Activated CD4-positive, alpha-beta T cell treated with anti-CD3 and anti-CD28 coated beads for 4 hours (primary cell): ENCODE data around the gene ODAD3.

ENCODE experiments used
- DNase-seq, 2 donors: peaks; one replicate each; pipeline ENCODE4 v3.0.0-alpha.2; 2020

ODAD3 gene

DNA sequence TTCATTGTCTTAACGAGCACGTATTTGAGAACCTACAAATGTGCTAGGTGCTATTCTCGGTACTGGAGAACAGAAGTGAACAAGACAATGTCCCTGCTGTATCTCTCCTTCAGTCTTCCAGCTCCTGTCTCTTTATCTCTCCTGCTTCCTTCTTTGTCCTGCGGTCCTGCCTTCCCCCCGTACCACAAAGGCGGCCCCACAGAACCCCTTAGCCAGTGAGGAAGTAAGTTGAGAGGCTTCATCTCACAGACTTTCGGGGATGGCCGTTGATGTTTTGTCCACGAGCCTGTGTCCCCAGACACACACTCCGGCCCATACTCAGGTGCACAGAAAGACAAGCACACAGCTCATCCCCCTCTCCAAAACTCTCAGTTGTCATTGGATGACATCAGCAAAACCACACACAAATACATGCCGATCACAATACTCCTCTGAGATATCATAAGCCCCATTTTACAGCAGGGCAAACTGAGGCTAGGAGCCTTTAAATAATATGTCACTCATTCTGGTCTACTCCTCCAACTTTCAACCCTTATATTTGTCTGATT lies 61.0 kb downstream of the ODAD3 start:
- DNase-seq, result no peak

DNA sequence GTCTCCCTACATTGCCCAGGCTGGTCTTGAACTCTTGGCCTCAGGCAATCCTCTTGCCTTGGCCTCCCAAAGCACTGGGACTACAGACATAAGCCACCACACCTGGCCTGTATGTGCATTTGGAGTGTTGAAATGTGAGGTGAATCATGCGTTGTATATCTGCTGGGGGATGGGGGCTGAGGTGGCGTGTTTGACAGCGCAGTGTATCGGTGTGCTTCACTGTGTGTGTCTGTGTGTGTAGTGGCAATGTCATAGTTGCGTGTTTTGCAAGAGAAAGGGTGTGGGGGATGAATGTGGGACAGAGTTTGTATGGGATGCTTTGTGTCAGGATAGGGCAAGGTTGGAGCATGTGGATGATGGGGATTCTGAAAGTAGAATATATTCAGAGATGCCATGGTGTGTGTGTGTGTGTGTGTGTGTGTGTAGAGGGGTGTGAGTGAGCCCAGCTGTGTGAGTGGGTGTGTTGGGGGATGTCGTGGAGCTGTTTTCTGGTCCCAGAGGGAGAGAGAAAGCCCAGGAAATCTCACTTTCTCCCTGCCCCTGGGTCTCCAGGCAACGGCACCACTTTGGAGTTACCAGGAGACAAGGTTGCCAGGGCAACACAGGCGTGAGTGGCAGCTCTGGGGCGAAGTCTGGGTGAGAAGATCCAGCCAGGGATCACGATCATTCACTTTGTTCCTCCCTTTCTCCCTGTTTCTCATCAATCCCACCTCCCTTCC lies 61.6 kb downstream of the ODAD3 start:
- no peak for DNase-seq

DNA sequence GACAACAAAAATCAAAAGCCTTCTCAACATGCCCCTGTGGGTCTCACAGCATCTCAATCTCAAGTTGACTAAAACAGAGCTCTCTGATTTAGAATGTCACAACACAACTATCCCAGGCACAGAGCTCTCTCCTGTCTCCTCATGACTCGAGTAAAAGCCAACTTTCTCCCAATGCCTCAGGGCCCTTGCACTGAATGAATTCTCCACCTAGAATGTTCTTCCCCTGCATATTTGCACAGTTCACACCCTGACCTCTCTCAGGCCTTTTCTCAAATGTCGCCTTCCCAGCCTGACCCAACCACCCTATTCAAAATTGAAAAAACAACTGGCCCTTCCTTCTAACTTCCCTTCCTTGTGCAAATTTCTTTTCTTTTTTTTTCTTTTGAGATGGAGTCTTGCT lies 64.2 kb downstream of the ODAD3 start:
- no peak for DNase-seq
